ENCODE results near the gene ETS2.
"Not testable (repeated sequence)": the region's sequence is repeated elsewhere in the genome, so short reads cannot be mapped to it uniquely, and the experiment has no call there.

The ETS2 gene

GRCh38 chr21:38817371-38818324 lies 11.9 kb downstream of the ETS2 start:
- DNase-seq (ENCODE audit: low read depth, low spot score), result no peak

- no peak for DNase-seq (ENCODE audit: low read depth, low spot score)
These were observed 12.6 kb downstream of the ETS2 start for GRCh38 chr21:38818325-38818723.

- no peak for DNase-seq (ENCODE audit: low read depth, low spot score)
These were observed 13.5 kb downstream of the ETS2 start for GRCh38 chr21:38819051-38819718.

- DNase-seq (ENCODE audit: low read depth, low spot score), result no peak
These were observed 14.0 kb downstream of the ETS2 start for GRCh38 chr21:38819719-38820159.

- no peak for DNase-seq (ENCODE audit: low read depth, low spot score)
These were observed 14.9 kb downstream of the ETS2 start for GRCh38 chr21:38820471-38821239.

- no peak for DNase-seq (ENCODE audit: low read depth, low spot score)
These were observed 15.5 kb downstream of the ETS2 start for GRCh38 chr21:38821248-38821647.

- no peak for DNase-seq (ENCODE audit: low read depth, low spot score)
These were observed 16.4 kb downstream of the ETS2 start for GRCh38 chr21:38821959-38822682.

- DNase-seq (ENCODE audit: low read depth, low spot score), result no peak
These were observed 17.1 kb downstream of the ETS2 start for GRCh38 chr21:38822778-38823238.

- no peak for DNase-seq (ENCODE audit: low read depth, low spot score)
These were observed 18.0 kb downstream of the ETS2 start for GRCh38 chr21:38823737-38824123.

GRCh38 chr21:38824124-38824822 lies 18.5 kb downstream of the ETS2 start:
- no peak for DNase-seq (ENCODE audit: low read depth, low spot score)

GRCh38 chr21:38825269-38825668 lies 19.5 kb downstream of the ETS2 start:
- DNase-seq (ENCODE audit: low read depth, low spot score), result no peak

GRCh38 chr21:38825921-38826320 lies 20.2 kb downstream of the ETS2 start:
- no peak for DNase-seq (ENCODE audit: low read depth, low spot score)

- DNase-seq (ENCODE audit: low read depth, low spot score), result not testable (repeated sequence)
These were observed 22.4 kb downstream of the ETS2 start for GRCh38 chr21:38828111-38828510.

- no peak for DNase-seq (ENCODE audit: low read depth, low spot score)
These were observed 25.2 kb downstream of the ETS2 start for GRCh38 chr21:38830671-38831525.

GRCh38 chr21:38831526-38832467 lies 26.1 kb downstream of the ETS2 start:
- no peak for DNase-seq (ENCODE audit: low read depth, low spot score)

GRCh38 chr21:38832664-38833063 lies 26.9 kb downstream of the ETS2 start:
- DNase-seq (ENCODE audit: low read depth, low spot score), result no peak

GRCh38 chr21:38833117-38833516 lies 27.4 kb downstream of the ETS2 start:
- no peak for DNase-seq (ENCODE audit: low read depth, low spot score)

- no peak for DNase-seq (ENCODE audit: low read depth, low spot score)
These were observed 29.0 kb downstream of the ETS2 start for GRCh38 chr21:38834725-38835124.

Measured in brain pericyte (primary cell).